ENCODE data around the gene SLC12A3.
A peak's percentile ranks its signal among the peaks of the same experiment; 100 is the strongest.

The SLC12A3 gene

GRCh38 chr16:56864960-56865359 lies at the start of gene SLC12A3:
SLC12A3 (plus strand) TSS chr16:56865207; CDS start chr16:56865236, 29 bp downstream.
- H3K27ac Mint-ChIP-seq: peak within 1 kb of the TSS; percentile 55

GRCh38 chr16:56815721-56816120 lies 49.3 kb upstream of the SLC12A3 start:
- intact Hi-C loops (cut with micrococcal nuclease): no loop called here
- Mint-ChIP-seq H3K27ac (no peak overlapping the region), H3K36me3 (ENCODE audit: low read depth) (peaks cover 38% of the 10 kb centered on the region), H3K4me3 (no peak overlapping the region), H3K27me3 (no peaks in the 10 kb centered on the region), H3K9me3 (no peaks in the 10 kb centered on the region), H3K4me1 (ENCODE audit: low read depth) (peaks cover 6% of the 10 kb centered on the region)

More at GRCh38 chr16:56864960-56865359, at the start of gene SLC12A3:
- no peaks in the 10 kb centered on the region for H3K9me3 Mint-ChIP-seq
- H3K4me3 Mint-ChIP-seq: no peak within 1 kb of the TSS
- peaks cover 36% of the 10 kb centered on the region for H3K27me3 Mint-ChIP-seq
- peaks cover 61% of the 10 kb centered on the region for H3K4me1 Mint-ChIP-seq (ENCODE audit: low read depth)
- no peaks in the 10 kb centered on the region for H3K36me3 Mint-ChIP-seq (ENCODE audit: low read depth)
- intact Hi-C loops (cut with micrococcal nuclease): no loop called here

- H3K27ac Mint-ChIP-seq: no peak overlapping the region
- H3K9me3 Mint-ChIP-seq: no peaks in the 10 kb centered on the region
- H3K4me1 Mint-ChIP-seq (ENCODE audit: low read depth): peaks cover 6% of the 10 kb centered on the region
- intact Hi-C loops (cut with micrococcal nuclease): no loop called here
- H3K27me3 Mint-ChIP-seq: no peaks in the 10 kb centered on the region
- no peak overlapping the region for H3K4me3 Mint-ChIP-seq
- H3K36me3 Mint-ChIP-seq (ENCODE audit: low read depth): peaks cover 51% of the 10 kb centered on the region
Measured at GRCh38 chr16:56817056-56817455, 48.0 kb upstream of the SLC12A3 start.

- intact Hi-C loops (cut with micrococcal nuclease): no loop called here
- peaks cover 60% of the 10 kb centered on the region for H3K36me3 Mint-ChIP-seq (ENCODE audit: low read depth)
- H3K4me1 Mint-ChIP-seq (ENCODE audit: low read depth): no peaks in the 10 kb centered on the region
- no peaks in the 10 kb centered on the region for H3K27me3 Mint-ChIP-seq
- no peaks in the 10 kb centered on the region for H3K9me3 Mint-ChIP-seq
- no peak overlapping the region for H3K4me3 Mint-ChIP-seq
- no peak overlapping the region for H3K27ac Mint-ChIP-seq
Measured at GRCh38 chr16:56817938-56818337, 47.1 kb upstream of the SLC12A3 start.

GRCh38 chr16:56823081-56823733 lies 41.8 kb upstream of the SLC12A3 start:
- Mint-ChIP-seq H3K4me1 (ENCODE audit: low read depth) (peaks cover 5% of the 10 kb centered on the region), H3K27ac (no peak overlapping the region)

GRCh38 chr16:56824331-56824730 lies 40.7 kb upstream of the SLC12A3 start:
- no peak overlapping the region for H3K27ac Mint-ChIP-seq
- H3K9me3 Mint-ChIP-seq: no peaks in the 10 kb centered on the region
- H3K36me3 Mint-ChIP-seq (ENCODE audit: low read depth): peaks cover 95% of the 10 kb centered on the region
- intact Hi-C loops (cut with micrococcal nuclease): no loop called here
- H3K4me3 Mint-ChIP-seq: no peak overlapping the region
- no peaks in the 10 kb centered on the region for H3K27me3 Mint-ChIP-seq
- H3K4me1 Mint-ChIP-seq (ENCODE audit: low read depth): peaks cover 5% of the 10 kb centered on the region

More at GRCh38 chr16:56823081-56823733, 41.8 kb upstream of the SLC12A3 start:
- H3K27me3 Mint-ChIP-seq: no peaks in the 10 kb centered on the region
- peaks cover 87% of the 10 kb centered on the region for H3K36me3 Mint-ChIP-seq (ENCODE audit: low read depth)
- no peaks in the 10 kb centered on the region for H3K9me3 Mint-ChIP-seq
- intact Hi-C loops (cut with micrococcal nuclease): no loop called here
- H3K4me3 Mint-ChIP-seq: no peak overlapping the region

GRCh38 chr16:56824804-56825203 lies 40.2 kb upstream of the SLC12A3 start:
- Mint-ChIP-seq H3K36me3 (ENCODE audit: low read depth) (peaks cover 95% of the 10 kb centered on the region), H3K27ac (no peak overlapping the region), H3K4me3 (no peak overlapping the region)

GRCh38 chr16:56825826-56826225 lies 39.2 kb upstream of the SLC12A3 start:
- intact Hi-C loops (cut with micrococcal nuclease): no loop called here

More at GRCh38 chr16:56824804-56825203, 40.2 kb upstream of the SLC12A3 start:
- Mint-ChIP-seq H3K9me3 (no peaks in the 10 kb centered on the region), H3K4me1 (ENCODE audit: low read depth) (peaks cover 5% of the 10 kb centered on the region), H3K27me3 (no peaks in the 10 kb centered on the region)
- intact Hi-C loops (cut with micrococcal nuclease): no loop called here

GRCh38 chr16:56828647-56829046 lies 36.4 kb upstream of the SLC12A3 start:
- intact Hi-C loops (cut with micrococcal nuclease): no loop called here
- no peak overlapping the region for H3K27ac Mint-ChIP-seq
- H3K27me3 Mint-ChIP-seq: no peaks in the 10 kb centered on the region
- H3K36me3 Mint-ChIP-seq (ENCODE audit: low read depth): peaks cover 93% of the 10 kb centered on the region
- no peaks in the 10 kb centered on the region for H3K9me3 Mint-ChIP-seq
- no peak overlapping the region for H3K4me3 Mint-ChIP-seq
- H3K4me1 Mint-ChIP-seq (ENCODE audit: low read depth): peaks cover 5% of the 10 kb centered on the region

More at GRCh38 chr16:56825826-56826225, 39.2 kb upstream of the SLC12A3 start:
- no peaks in the 10 kb centered on the region for H3K9me3 Mint-ChIP-seq
- no peak overlapping the region for H3K27ac Mint-ChIP-seq
- H3K4me3 Mint-ChIP-seq: no peak overlapping the region
- peaks cover 94% of the 10 kb centered on the region for H3K36me3 Mint-ChIP-seq (ENCODE audit: low read depth)
- no peaks in the 10 kb centered on the region for H3K27me3 Mint-ChIP-seq
- H3K4me1 Mint-ChIP-seq (ENCODE audit: low read depth): peaks cover 5% of the 10 kb centered on the region

GRCh38 chr16:56830669-56831068 lies 34.3 kb upstream of the SLC12A3 start:
- H3K27me3 Mint-ChIP-seq: no peaks in the 10 kb centered on the region
- no peak overlapping the region for H3K27ac Mint-ChIP-seq
- intact Hi-C loops (cut with micrococcal nuclease): no loop called here
- no peaks in the 10 kb centered on the region for H3K4me1 Mint-ChIP-seq (ENCODE audit: low read depth)
- no peak overlapping the region for H3K4me3 Mint-ChIP-seq
- H3K36me3 Mint-ChIP-seq (ENCODE audit: low read depth): peaks cover 93% of the 10 kb centered on the region
- H3K9me3 Mint-ChIP-seq: no peaks in the 10 kb centered on the region

- intact Hi-C loops (cut with micrococcal nuclease): no loop called here
- no peaks in the 10 kb centered on the region for H3K9me3 Mint-ChIP-seq
- H3K36me3 Mint-ChIP-seq (ENCODE audit: low read depth): peaks cover 95% of the 10 kb centered on the region
- no peak overlapping the region for H3K27ac Mint-ChIP-seq
- no peaks in the 10 kb centered on the region for H3K4me1 Mint-ChIP-seq (ENCODE audit: low read depth)
- no peaks in the 10 kb centered on the region for H3K27me3 Mint-ChIP-seq
- no peak overlapping the region for H3K4me3 Mint-ChIP-seq
Measured at GRCh38 chr16:56832768-56833167, 32.2 kb upstream of the SLC12A3 start.

- no peaks in the 10 kb centered on the region for H3K27me3 Mint-ChIP-seq
- no peak overlapping the region for H3K27ac Mint-ChIP-seq
- no peak overlapping the region for H3K4me3 Mint-ChIP-seq
- intact Hi-C loops (cut with micrococcal nuclease): no loop called here
- no peaks in the 10 kb centered on the region for H3K4me1 Mint-ChIP-seq (ENCODE audit: low read depth)
- H3K36me3 Mint-ChIP-seq (ENCODE audit: low read depth): peaks cover 97% of the 10 kb centered on the region
- no peaks in the 10 kb centered on the region for H3K9me3 Mint-ChIP-seq
Measured at GRCh38 chr16:56833243-56833970, 31.6 kb upstream of the SLC12A3 start.

- Mint-ChIP-seq H3K36me3 (ENCODE audit: low read depth) (peaks cover 99% of the 10 kb centered on the region), H3K4me3 (no peak overlapping the region), H3K4me1 (ENCODE audit: low read depth) (no peaks in the 10 kb centered on the region), H3K27ac (no peak overlapping the region), H3K9me3 (no peaks in the 10 kb centered on the region), H3K27me3 (no peaks in the 10 kb centered on the region)
- intact Hi-C loops (cut with micrococcal nuclease): no loop called here
Measured at GRCh38 chr16:56835320-56835719, 29.7 kb upstream of the SLC12A3 start.

GRCh38 chr16:56836410-56837230 lies 28.4 kb upstream of the SLC12A3 start:
- H3K36me3 Mint-ChIP-seq (ENCODE audit: low read depth): peaks cover 100% of the 10 kb centered on the region
- no peak overlapping the region for H3K27ac Mint-ChIP-seq
- no peaks in the 10 kb centered on the region for H3K9me3 Mint-ChIP-seq

More at GRCh38 chr16:56836410-56837230, 28.4 kb upstream of the SLC12A3 start:
- no peak overlapping the region for H3K4me3 Mint-ChIP-seq
- intact Hi-C loops (cut with micrococcal nuclease): no loop called here
- no peaks in the 10 kb centered on the region for H3K4me1 Mint-ChIP-seq (ENCODE audit: low read depth)
- no peaks in the 10 kb centered on the region for H3K27me3 Mint-ChIP-seq
